ENCODE measurements around the gene PRPF40B.

PRPF40B gene

GRCh38 chr12:49667325-49668090, 44.1 kb downstream of the PRPF40B start:
- no peak for TF ChIP-seq CTCF (IDR thresholded peaks at IDR 0.05; ENCODE audit: borderline replicate concordance, insufficient read depth, low read depth, low read length)

GRCh38 chr12:49669796-49670195, 46.4 kb downstream of the PRPF40B start:
- H3K4me3 ChIP-seq (ENCODE audit: low read depth, low read length), result no peak overlapping the region
- TF ChIP-seq CTCF (IDR thresholded peaks at IDR 0.05; ENCODE audit: borderline replicate concordance, insufficient read depth, low read depth, low read length), result no peak

More at GRCh38 chr12:49667325-49668090, 44.1 kb downstream of the PRPF40B start:
- no peak overlapping the region for H3K4me3 ChIP-seq (ENCODE audit: low read depth, low read length)

- TF ChIP-seq CTCF (IDR thresholded peaks at IDR 0.05; ENCODE audit: borderline replicate concordance, insufficient read depth, low read depth, low read length), result no peak
- H3K4me3 ChIP-seq (ENCODE audit: low read depth, low read length), result no peak overlapping the region
Measured at GRCh38 chr12:49671031-49671765, 47.8 kb downstream of the PRPF40B start.

GRCh38 chr12:49672301-49673217, 49.2 kb downstream of the PRPF40B start:
- no peak for TF ChIP-seq CTCF (IDR thresholded peaks at IDR 0.05; ENCODE audit: borderline replicate concordance, insufficient read depth, low read depth, low read length)
- H3K4me3 ChIP-seq (ENCODE audit: low read depth, low read length), result no peak overlapping the region

GRCh38 chr12:49673446-49674317, 50.3 kb downstream of the PRPF40B start:
- no peak overlapping the region for H3K4me3 ChIP-seq (ENCODE audit: low read depth, low read length)
- TF ChIP-seq CTCF (IDR thresholded peaks at IDR 0.05; ENCODE audit: borderline replicate concordance, insufficient read depth, low read depth, low read length), result no peak

GRCh38 chr12:49674318-49674981, 51.1 kb downstream of the PRPF40B start:
- TF ChIP-seq CTCF (IDR thresholded peaks at IDR 0.05; ENCODE audit: borderline replicate concordance, insufficient read depth, low read depth, low read length), result no peak
- H3K4me3 ChIP-seq (ENCODE audit: low read depth, low read length), result no peak overlapping the region
